Left ventricle myocardium inferior (tissue), 1 donor: Measurements from ENCODE around the gene ADAMTS16. TPM values are rescaled to one million over a fixed set of nuclear protein-coding genes. Genes with fewer than 3 reads are reported as not detected.

Source experiments
- DNase-seq: peaks from one replicate; pipeline ENCODE4 v3.0.0-alpha.2; 2020
- H3K27ac ChIP-seq: fragments of 200-600 bp; replicated peaks from 2 replicates; pipeline ENCODE4 v1.8.0; 2021
- H3K27me3 ChIP-seq: fragments of 200-600 bp; 2 replicates; pipeline ENCODE4 v1.8.0; 2021; ENCODE audit warnings: low read depth
- H3K36me3 ChIP-seq: fragments of 200-600 bp; 2 replicates; pipeline ENCODE4 v1.8.0; 2021
- H3K4me1 ChIP-seq: fragments of 200-600 bp; 2 replicates; pipeline ENCODE4 v1.8.0; 2021
- H3K4me3 ChIP-seq: fragments of 200-600 bp; 2 replicates; pipeline ENCODE4 v1.8.0; 2021; ENCODE audit warnings: mild to moderate bottlenecking, moderate library complexity
- H3K9me3 ChIP-seq: fragments of 200-600 bp; replicated peaks from 2 replicates; pipeline ENCODE4 v1.8.0; 2021
- CTCF ChIP-seq: fragments of 200-600 bp; IDR thresholded peaks from 2 replicates; pipeline ENCODE4 v1.8.0; 2021; ENCODE audit warnings: antibody characterized with exemption, mild to moderate bottlenecking, borderline replicate concordance
- intact Hi-C: fragments of 100-400 bp; cut with micrococcal nuclease; formaldehyde crosslinking; loops from one replicate; pipeline ENCODE4 v1.11.0; 2022
- total RNA-seq: library from RNA; stranded (reverse); fragmentation: NEBNext Ultra II Directional; extraction: Animal tissue kit (Norgen Biotek cat#: 25700); gene quantifications from one replicate; pipeline ENCODE4 v1.2.1, GENCODE V29; 2021
- donor health status: DM: no; HTN: yes; CAD: no; lungs with severe emphysema.

ADAMTS16 gene
- total RNA-seq, 1 donor from 2014 or later: not detected

- Histone ChIP-seq H3K4me1 (peaks cover 5% of the 10 kb centered on the region), H3K27ac (no peak overlapping the region), H3K27me3 (no peaks in the 10 kb centered on the region), H3K4me3 (no peak overlapping the region), H3K36me3 (no peaks in the 10 kb centered on the region), H3K9me3 (no peaks in the 10 kb centered on the region)
- DNase-seq: no peak
- TF ChIP-seq CTCF: no peak
- intact Hi-C loops: no loop called here
Observed at GRCh38 chr5:5335700-5336264, 195.7 kb downstream of the ADAMTS16 start.

- Histone ChIP-seq H3K4me3 (no peak overlapping the region), H3K27ac (no peak overlapping the region)
- intact Hi-C loops: no loop called here
Observed at GRCh38 chr5:5339257-5339656, 199.1 kb downstream of the ADAMTS16 start.

GRCh38 chr5:5340206-5340729, 200.1 kb downstream of the ADAMTS16 start:
- Histone ChIP-seq H3K27ac (peak overlapping the region; percentile 17), H3K4me3 (no peak overlapping the region), H3K27me3 (no peaks in the 10 kb centered on the region), H3K9me3 (no peaks in the 10 kb centered on the region), H3K4me1 (peaks cover 26% of the 10 kb centered on the region), H3K36me3 (no peaks in the 10 kb centered on the region)
- intact Hi-C loops: no loop called here
- peak; percentile 42 for DNase-seq
- TF ChIP-seq CTCF: peak; percentile 46

More at GRCh38 chr5:5339257-5339656, 199.1 kb downstream of the ADAMTS16 start:
- DNase-seq: no peak
- no peak for TF ChIP-seq CTCF
- Histone ChIP-seq H3K9me3 (no peaks in the 10 kb centered on the region), H3K27me3 (no peaks in the 10 kb centered on the region), H3K4me1 (peaks cover 16% of the 10 kb centered on the region), H3K36me3 (no peaks in the 10 kb centered on the region)

- no peaks in the 10 kb centered on the region for H3K9me3 ChIP-seq
- H3K4me1 ChIP-seq: peaks cover 27% of the 10 kb centered on the region
- intact Hi-C loops: no loop called here
- no peaks in the 10 kb centered on the region for H3K27me3 ChIP-seq
- no peak overlapping the region for H3K4me3 ChIP-seq
- no peak overlapping the region for H3K27ac ChIP-seq
- no peak for TF ChIP-seq CTCF
- no peak for DNase-seq
- no peaks in the 10 kb centered on the region for H3K36me3 ChIP-seq
Observed at GRCh38 chr5:5341531-5342292, 201.6 kb downstream of the ADAMTS16 start.

- Histone ChIP-seq H3K4me1 (peaks cover 27% of the 10 kb centered on the region), H3K4me3 (no peak overlapping the region), H3K36me3 (no peaks in the 10 kb centered on the region), H3K9me3 (no peaks in the 10 kb centered on the region), H3K27ac (no peak overlapping the region), H3K27me3 (no peaks in the 10 kb centered on the region)
- TF ChIP-seq CTCF: no peak
- intact Hi-C loops: no loop called here
- DNase-seq: no peak
Observed at GRCh38 chr5:5342784-5343183, 202.7 kb downstream of the ADAMTS16 start.
